Kidney (tissue), 22 donors: ENCODE results near the gene FAM32A. TPM values are rescaled to one million over a fixed set of nuclear protein-coding genes. Genes with fewer than 3 reads are reported as not detected.

Experiments used
- DNase-seq, 5 donors: peaks; one replicate each; pipeline ENCODE4 v3.0.0-alpha.2; 2013 to 2020
- FAIRE-seq: peaks from 2 replicates; lab custom pipeline; 2012; peaks lifted over from hg19 to GRCh38; lab: Jason Lieb, UNC
- H3K27ac ChIP-seq, 2 donors: one replicate each; pipeline ENCODE4 v1.7.0; 2013; ENCODE audit warnings: low read depth in 2 of 2, low read length in 2 of 2, inconsistent platforms in 1 of 2
- H3K27me3 ChIP-seq: one replicate; pipeline ENCODE4 v1.7.1; 2013; ENCODE audit warnings: low read length, inconsistent platforms; ENCODE audit not compliant: control insufficient read depth, insufficient read depth
- H3K36me3 ChIP-seq, 3 donors: one replicate each; pipeline versions ENCODE4 v1.7.0 to v1.7.1; 2013; ENCODE audit warnings: low read length in 3 of 3, control low read depth in 1 of 3, inconsistent platforms in 1 of 3; ENCODE audit not compliant: insufficient read depth in 3 of 3, control insufficient read depth in 2 of 3
- H3K4me1 ChIP-seq, 3 donors: one replicate each; pipeline versions ENCODE4 v1.7.0 to v1.7.1; 2013; ENCODE audit warnings: low read length in 3 of 3, inconsistent platforms in 1 of 3, low read depth in 1 of 3; ENCODE audit not compliant: control insufficient read depth in 2 of 3, insufficient read depth in 2 of 3
- H3K4me3 ChIP-seq, 3 donors: one replicate each; pipeline versions ENCODE4 v1.7.0 to v1.8.1; 2013; ENCODE audit warnings: low read length in 3 of 3, control low read depth in 1 of 3, inconsistent platforms in 1 of 3
- H3K9ac ChIP-seq, 3 donors: one replicate each; pipeline versions ENCODE4 v1.7.0 to v1.7.1; 2013; ENCODE audit warnings: low read length in 3 of 3, control low read depth in 1 of 3, inconsistent platforms in 1 of 3
- H3K9me3 ChIP-seq, 3 donors: one replicate each; pipeline versions ENCODE4 v1.7.0 to v1.7.1; 2013; ENCODE audit warnings: low read length in 3 of 3, control low read depth in 1 of 3, inconsistent platforms in 1 of 3; ENCODE audit not compliant: control insufficient read depth in 2 of 3, insufficient read depth in 1 of 3
- intact Hi-C: fragments of 100-400 bp; cut with DNase I; formaldehyde crosslinking; loops from one replicate; pipeline ENCODE4 v1.11.1; 2022
- long read RNA-seq, 10 donors: library from polyadenylated mRNA in 1 of 10; unstranded in 1 of 10; transcript quantifications; one replicate each; pipeline ENCODE4 v2.0.0 and lab custom pipeline, GENCODE V29; 2021 to 2026
- polyA plus RNA-seq: library from polyadenylated mRNA; stranded (reverse); fragments of 350-450 nt; fragmentation: Illumina TruSeq; extraction: RNeasy Lipid Tissue Mini Kit (QIAGEN cat#74804); gene quantifications from one replicate; pipeline ENCODE4 v1.2.3, GENCODE V29; 2014; ENCODE audit warnings: low read depth, low replicate concordance; ENCODE audit not compliant: insufficient read depth
- total RNA-seq: library from RNA; stranded (reverse); fragmentation: NEBNext Ultra II Directional; extraction: Animal tissue kit (Norgen Biotek cat#: 25700); gene quantifications from one replicate; pipeline ENCODE4 v1.2.1, GENCODE V29; 2021
- TF ChIP-seq, protein P1 (sequence below): IDR thresholded peaks from 3 replicates; pipeline ENCODE4 v1.5.1; 2012; ENCODE audit warnings: mild to moderate bottlenecking, moderate library complexity, borderline replicate concordance; ENCODE audit not compliant: insufficient read depth; ENCODE audit errors: extremely low read depth
- donor health status: control.
- donor health status: control.
- donor health status: control.
- donor health status: control.
- donor health status: control.
- donor health status: DM: yes; HTN: yes; CAD: no.
- donor health status: Normal renal cell carcinoma (clear cell type).

Gene FAM32A
- 53.5 TPM for total RNA-seq
- polyA plus RNA-seq: 105 TPM
- long read RNA-seq, donor 1, transcript FAM32A-201 (4 exons, 1,455 nt): major isoform, 41 of 46 reads
- long read RNA-seq, donor 1, partial matches to known transcripts: 0 of 46 reads
- long read RNA-seq, donor 1, other reads (novel, unspliced or antisense): 0 of 46 reads
- long read RNA-seq, donor 2, transcript FAM32A-205 (3 exons, 1,168 nt): minor isoform, 7 of 216 reads
- long read RNA-seq, donor 2, transcript FAM32A-201 (4 exons, 1,455 nt): major isoform, 50 of 216 reads
- long read RNA-seq, donor 2, partial matches to known transcripts: 159 of 216 reads
- long read RNA-seq, donor 2, other reads (novel, unspliced or antisense): 0 of 216 reads
- long read RNA-seq, donor 3, transcript FAM32A-205 (3 exons, 1,168 nt): minor isoform, 13 of 75 reads
- long read RNA-seq, donor 3, transcript FAM32A-201 (4 exons, 1,455 nt): major isoform, 62 of 75 reads
- long read RNA-seq, donor 3, partial matches to known transcripts: 0 of 75 reads
- long read RNA-seq, donor 3, other reads (novel, unspliced or antisense): 0 of 75 reads
- long read RNA-seq, donor 4, transcript FAM32A-205 (3 exons, 1,168 nt): minor isoform, 10 of 106 reads
- long read RNA-seq, donor 4, transcript FAM32A-201 (4 exons, 1,455 nt): major isoform, 26 of 106 reads
- long read RNA-seq, donor 4, partial matches to known transcripts: 69 of 106 reads
- long read RNA-seq, donor 4, other reads (novel, unspliced or antisense): 0 of 106 reads
- long read RNA-seq, donor 5, partial matches to known transcripts: 0 of 4 reads
- long read RNA-seq, donor 5, other reads (novel, unspliced or antisense): 0 of 4 reads
- long read RNA-seq, donor 6, transcript FAM32A-201 (4 exons, 1,455 nt): major isoform, 75 of 110 reads
- long read RNA-seq, donor 6, transcript FAM32A-205 (3 exons, 1,168 nt): minor isoform, 20 of 110 reads
- long read RNA-seq, donor 6, partial matches to known transcripts: 12 of 110 reads
- long read RNA-seq, donor 6, other reads (novel, unspliced or antisense): 0 of 110 reads
- long read RNA-seq, donor 7, transcript FAM32A-205 (3 exons, 1,168 nt): minor isoform, 12 of 79 reads
- long read RNA-seq, donor 7, transcript FAM32A-201 (4 exons, 1,455 nt): major isoform, 58 of 79 reads
- long read RNA-seq, donor 7, partial matches to known transcripts: 5 of 79 reads
- long read RNA-seq, donor 7, other reads (novel, unspliced or antisense): 4 of 79 reads
- long read RNA-seq, donor 8, transcript FAM32A-205 (3 exons, 1,168 nt): minor isoform, 9 of 47 reads
- long read RNA-seq, donor 8, transcript FAM32A-201 (4 exons, 1,455 nt): major isoform, 38 of 47 reads
- long read RNA-seq, donor 8, partial matches to known transcripts: 0 of 47 reads
- long read RNA-seq, donor 8, other reads (novel, unspliced or antisense): 0 of 47 reads
- long read RNA-seq, donor 9, transcript FAM32A-201 (4 exons, 1,455 nt): major isoform, 24 of 34 reads
- long read RNA-seq, donor 9, transcript FAM32A-205 (3 exons, 1,168 nt): minor isoform, 10 of 34 reads
- long read RNA-seq, donor 9, partial matches to known transcripts: 0 of 34 reads
- long read RNA-seq, donor 9, other reads (novel, unspliced or antisense): 0 of 34 reads
- long read RNA-seq, donor 10, transcript FAM32A-201 (4 exons, 1,455 nt): major isoform, 34 of 47 reads
- long read RNA-seq, donor 10, transcript FAM32A-205 (3 exons, 1,168 nt): minor isoform, 13 of 47 reads
- long read RNA-seq, donor 10, partial matches to known transcripts: 0 of 47 reads
- long read RNA-seq, donor 10, other reads (novel, unspliced or antisense): 0 of 47 reads

DNA sequence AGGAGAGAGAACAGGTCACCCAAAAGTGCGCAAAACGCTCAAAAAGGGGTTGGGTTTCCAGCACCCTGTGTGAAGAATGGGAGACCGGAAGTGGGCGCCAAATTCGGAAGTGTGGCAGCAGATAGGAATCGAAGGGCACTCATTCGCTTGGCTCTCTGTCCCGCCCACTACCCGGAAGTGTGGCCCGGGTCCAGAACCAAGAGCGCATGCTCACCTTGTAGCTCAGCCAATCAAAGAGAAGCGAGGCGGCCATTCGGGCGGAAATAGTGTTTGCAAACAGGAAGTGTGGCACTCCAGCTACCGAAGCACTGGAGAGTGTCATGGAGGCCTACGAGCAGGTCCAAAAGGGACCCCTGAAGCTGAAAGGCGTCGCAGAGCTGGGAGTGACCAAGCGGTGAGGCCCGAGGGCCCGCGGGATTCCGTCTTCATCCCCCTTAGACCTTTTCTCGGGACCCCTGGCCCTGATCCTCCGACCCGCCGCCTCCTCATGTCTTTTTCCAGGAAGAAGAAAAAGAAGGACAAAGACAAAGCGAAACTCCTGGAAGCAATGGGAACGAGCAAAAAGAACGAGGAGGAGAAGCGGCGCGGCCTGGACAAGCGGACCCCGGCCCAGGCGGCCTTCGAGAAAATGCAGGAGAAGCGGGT is at the start of gene FAM32A:
TSS of gene FAM32A (plus strand) at position 288 of the 645 bp plus-strand sequence. CDS start at position 321, 33 bp downstream.
- peak; percentile 95 for FAIRE-seq
- TF ChIP-seq, protein P1, sequence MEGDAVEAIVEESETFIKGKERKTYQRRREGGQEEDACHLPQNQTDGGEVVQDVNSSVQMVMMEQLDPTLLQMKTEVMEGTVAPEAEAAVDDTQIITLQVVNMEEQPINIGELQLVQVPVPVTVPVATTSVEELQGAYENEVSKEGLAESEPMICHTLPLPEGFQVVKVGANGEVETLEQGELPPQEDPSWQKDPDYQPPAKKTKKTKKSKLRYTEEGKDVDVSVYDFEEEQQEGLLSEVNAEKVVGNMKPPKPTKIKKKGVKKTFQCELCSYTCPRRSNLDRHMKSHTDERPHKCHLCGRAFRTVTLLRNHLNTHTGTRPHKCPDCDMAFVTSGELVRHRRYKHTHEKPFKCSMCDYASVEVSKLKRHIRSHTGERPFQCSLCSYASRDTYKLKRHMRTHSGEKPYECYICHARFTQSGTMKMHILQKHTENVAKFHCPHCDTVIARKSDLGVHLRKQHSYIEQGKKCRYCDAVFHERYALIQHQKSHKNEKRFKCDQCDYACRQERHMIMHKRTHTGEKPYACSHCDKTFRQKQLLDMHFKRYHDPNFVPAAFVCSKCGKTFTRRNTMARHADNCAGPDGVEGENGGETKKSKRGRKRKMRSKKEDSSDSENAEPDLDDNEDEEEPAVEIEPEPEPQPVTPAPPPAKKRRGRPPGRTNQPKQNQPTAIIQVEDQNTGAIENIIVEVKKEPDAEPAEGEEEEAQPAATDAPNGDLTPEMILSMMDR: peak; percentile 21

DNA sequence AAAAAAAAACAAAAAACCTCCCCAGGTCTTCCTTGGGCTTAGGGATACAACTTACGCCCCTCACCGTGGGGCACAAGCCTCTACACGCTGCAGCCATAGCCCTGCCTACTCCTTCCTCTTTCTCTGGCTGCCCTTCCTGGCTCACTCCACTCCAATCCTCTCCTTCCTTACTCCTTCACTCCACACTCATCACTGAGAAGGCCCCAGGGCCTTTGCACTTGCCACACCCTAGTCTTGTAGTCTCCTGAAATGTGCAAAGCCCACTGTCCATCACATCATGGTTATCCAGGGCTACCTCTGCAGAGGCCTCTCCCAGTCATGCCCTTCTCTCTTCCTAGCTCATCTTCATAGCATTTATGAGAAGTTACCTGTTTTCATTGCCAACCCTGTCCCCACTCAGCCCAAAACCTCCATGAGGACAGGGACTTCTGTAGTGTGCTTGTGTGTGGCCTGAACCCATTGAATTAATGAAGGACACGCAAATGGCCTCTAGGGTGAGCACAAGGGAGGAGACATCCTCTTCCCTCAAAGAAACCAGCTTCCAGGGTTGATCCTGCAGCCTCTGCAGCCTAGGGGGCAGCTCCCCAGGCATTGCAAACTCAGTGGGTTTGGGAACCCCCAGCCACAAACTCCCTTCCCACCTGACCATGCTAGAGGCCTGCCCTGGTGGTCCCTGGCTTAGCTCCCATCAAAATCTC is 49.6 kb upstream of the FAM32A start:
- no peak for DNase-seq
- no peak for FAIRE-seq
- Histone ChIP-seq H3K27ac (no peak overlapping the region), H3K4me3 (no peak overlapping the region), H3K4me1 (no peaks in the 10 kb centered on the region), H3K27me3 (no peaks in the 10 kb centered on the region), H3K36me3 (peaks cover 3 to 22% (median 9%) of the 10 kb centered on the region in 3 donors), H3K9ac (no peak overlapping the region), H3K9me3 (no peaks in the 10 kb centered on the region)
- intact Hi-C loops: no loop called here
- TF ChIP-seq, protein P1: no peak

More for the DNA sequence above, at the start of gene FAM32A:
- Histone ChIP-seq H3K27me3 (no peaks in the 10 kb centered on the region), H3K36me3 (peaks cover 6 to 12% (median 10%) of the 10 kb centered on the region in 3 donors), H3K9me3 (no peaks in the 10 kb centered on the region), H3K4me3 (peak within 1 kb of the TSS; percentile 90 to 95 (median 95)), H3K9ac (peak within 1 kb of the TSS; percentile 79 to 97 (median 90)), H3K4me1 (peaks cover 0 to 5% (median 0%) of the 10 kb centered on the region in 3 donors), H3K27ac (peak within 1 kb of the TSS; percentile 60 to 71)
- intact Hi-C loops: no loop called here
- DNase-seq: peak; percentile 99 to 100 (median 100)
